Skeletal muscle cell (primary cell): ENCODE results near the gene LRIG1.

ENCODE experiments used
- DNase-seq: peaks from one replicate; pipeline ENCODE4 v3.0.0-alpha.2; 2010; ENCODE audit warnings: low read depth
- H3K4me3 ChIP-seq: 2 replicates; pipeline ENCODE4 v1.5.1; 2011; ENCODE audit warnings: low read depth, mild to moderate bottlenecking, control low read depth, low read length, moderate library complexity

LRIG1 gene

DNA sequence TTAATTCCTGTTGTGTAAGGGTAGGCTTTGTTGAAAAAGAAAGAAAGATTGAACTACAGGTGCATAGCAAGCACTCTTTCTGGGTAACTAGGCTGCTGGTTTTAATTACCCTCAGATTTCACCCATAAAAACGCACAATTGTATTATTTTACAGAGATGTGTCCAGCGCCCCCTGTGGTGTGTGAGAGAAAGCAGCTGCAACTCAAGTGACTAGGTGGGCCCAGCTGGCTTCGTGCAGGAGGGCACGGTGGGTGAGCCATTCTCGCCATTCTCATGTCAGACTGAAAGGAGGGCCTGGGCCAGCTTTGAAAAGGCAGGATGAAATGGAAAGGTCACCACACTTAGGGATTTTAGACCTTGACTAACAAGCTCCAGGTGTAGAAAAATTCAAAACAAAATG is 122.6 kb downstream of the LRIG1 start:
- no peak for DNase-seq

DNA sequence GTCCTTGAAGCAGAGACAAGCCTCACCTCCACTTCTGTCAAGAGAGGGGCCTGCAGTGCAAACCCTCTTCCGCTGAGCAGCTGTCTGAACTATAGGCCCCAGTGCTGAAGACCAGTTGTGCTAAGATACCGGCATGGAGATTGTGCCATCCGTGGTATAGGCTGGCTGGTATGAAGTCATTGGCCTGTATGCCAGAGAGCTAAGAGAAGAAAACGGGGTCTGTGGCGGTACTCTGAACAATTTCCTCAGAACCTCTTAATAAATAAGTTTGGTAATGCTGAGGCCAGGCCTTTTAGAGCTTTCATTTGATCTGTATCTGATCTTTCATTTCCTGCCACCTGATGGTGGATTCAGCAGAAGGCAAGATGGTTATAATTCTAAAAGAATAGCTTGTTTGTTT is 123.0 kb downstream of the LRIG1 start:
- DNase-seq = no peak
- H3K4me3 ChIP-seq = no peak overlapping the region

More for the DNA sequence above, 122.6 kb downstream of the LRIG1 start:
- H3K4me3 ChIP-seq = no peak overlapping the region

DNA sequence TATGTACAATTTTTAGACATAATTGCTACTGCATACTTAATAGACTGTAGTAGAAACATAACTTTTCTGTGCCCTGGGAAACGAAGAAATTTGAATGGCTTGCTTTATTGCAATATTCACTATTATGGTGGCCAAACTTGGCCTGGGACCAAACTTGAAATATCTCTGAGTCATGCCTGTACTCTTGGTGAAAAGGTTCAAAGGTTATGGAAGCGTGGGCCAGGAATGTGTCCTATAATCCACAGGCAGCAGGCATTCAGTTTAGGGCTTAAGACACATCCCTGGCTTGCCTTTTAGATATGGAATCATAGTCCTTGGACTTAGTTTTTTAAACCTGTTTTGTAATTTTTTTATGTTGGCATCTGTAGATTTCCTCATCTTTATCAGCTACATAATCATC is 124.3 kb downstream of the LRIG1 start:
- DNase-seq = peak; percentile 83

DNA sequence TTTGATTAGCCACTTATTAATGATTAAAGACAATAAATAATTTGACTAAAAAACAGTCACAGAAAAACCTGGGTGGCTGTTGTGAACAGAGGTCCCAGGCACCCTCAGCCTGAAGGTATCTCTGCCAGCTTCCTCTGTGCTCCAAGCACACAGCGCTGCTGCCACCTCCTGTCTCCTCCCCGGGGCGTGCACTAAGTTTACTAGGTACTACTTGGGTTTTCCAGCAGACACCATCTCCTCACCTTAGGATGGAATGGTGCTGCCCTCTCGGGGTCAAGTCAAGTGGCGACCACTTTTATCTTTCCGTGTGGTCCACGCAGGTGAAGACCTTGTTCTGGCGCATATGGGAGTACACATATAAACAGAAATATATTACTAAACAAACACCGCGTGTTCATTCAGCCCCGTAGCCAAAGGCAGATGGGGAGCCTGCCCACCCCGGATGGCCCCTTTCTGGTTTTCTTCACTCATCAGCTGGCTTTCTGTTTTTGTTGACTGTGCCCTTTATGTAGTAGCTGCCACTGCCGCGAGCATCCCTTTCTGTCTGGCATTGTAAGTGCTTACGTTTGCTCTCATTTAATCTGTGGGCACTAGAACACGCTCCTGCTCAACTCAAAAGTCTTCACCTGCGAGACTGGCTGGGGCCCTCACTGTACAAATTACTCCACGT is 128.0 kb downstream of the LRIG1 start:
- H3K4me3 ChIP-seq = no peak overlapping the region
- no peak for DNase-seq

More for the DNA sequence above, 124.3 kb downstream of the LRIG1 start:
- no peak overlapping the region for H3K4me3 ChIP-seq

DNA sequence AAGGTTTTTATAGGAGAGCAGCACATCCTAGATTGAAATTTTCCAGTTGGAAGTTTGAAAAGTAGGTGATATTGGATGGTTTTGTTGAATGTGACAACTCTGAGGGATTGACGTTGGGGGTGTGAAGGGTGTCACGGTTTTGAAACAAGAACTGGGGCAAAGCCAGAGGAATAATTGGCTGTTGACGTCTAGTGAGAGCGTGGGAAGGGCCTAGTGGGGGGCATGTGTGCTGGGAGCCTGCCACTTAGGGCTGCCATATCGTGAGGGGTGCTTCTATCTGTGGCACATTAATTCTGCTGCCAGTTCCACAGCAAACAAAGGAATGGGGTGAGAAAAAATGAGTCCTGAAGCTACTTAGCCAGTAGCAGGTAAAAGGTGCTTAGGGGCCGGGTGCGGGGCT is 129.4 kb downstream of the LRIG1 start:
- DNase-seq = no peak
- no peak overlapping the region for H3K4me3 ChIP-seq

DNA sequence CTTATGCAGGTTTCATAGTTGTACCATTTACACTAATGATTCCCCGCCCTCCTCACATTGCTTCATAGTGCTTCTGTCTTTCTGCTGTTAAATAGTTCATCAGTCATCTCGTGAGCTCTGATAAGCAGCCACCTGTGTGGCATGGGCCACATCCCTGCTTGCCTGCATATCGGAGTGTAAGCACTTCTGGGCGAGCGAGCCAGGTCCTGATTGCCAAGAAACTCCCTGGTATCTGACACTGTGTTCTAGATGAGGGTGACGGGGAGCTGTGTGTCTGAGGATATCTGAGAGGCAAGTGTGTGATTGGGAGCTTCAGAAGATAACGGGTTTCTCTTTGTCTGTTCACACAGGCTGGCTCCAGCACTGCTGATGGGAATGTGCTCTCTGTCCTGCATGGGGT is 130.6 kb downstream of the LRIG1 start:
- H3K4me3 ChIP-seq = no peak overlapping the region
- DNase-seq = no peak

DNA sequence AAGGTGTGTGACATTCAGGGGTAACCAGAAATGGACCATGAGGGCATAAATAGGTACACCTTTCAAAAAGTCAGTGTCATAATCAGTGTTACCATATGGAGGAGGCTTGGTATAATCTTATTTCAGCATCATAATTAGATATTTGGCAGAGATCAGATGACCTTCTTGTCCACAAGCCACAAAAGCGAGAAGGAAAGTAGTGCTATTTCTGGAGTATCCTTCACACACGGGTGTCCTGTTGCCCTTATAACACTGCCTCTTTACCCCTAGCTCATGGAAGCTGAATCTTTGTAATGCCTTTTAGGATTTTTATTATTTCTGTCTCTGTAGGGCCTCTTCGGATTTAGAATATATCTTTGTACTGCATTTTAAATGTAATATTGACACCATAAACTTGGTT is 132.8 kb downstream of the LRIG1 start:
- no peak for DNase-seq
- no peak overlapping the region for H3K4me3 ChIP-seq

DNA sequence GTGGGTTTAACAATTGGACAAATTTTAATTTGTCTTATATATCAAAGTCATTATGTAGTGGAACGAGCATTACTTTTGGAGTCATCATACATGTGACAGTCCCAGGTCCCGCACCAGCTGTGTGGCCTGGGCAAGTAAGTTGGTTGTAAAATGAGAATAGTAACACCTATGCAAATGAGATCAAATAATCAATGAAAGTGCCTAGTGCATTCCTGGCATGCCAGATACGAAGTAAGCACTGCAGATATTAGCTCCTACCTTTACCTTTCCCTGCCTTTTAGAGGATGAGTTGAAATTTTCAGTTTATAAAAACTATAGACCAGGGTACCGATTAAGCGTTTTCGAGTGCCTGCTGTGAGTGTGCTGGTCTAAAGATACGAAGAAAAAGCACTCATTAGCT is 134.1 kb downstream of the LRIG1 start:
- H3K4me3 ChIP-seq = no peak overlapping the region
- DNase-seq = no peak

DNA sequence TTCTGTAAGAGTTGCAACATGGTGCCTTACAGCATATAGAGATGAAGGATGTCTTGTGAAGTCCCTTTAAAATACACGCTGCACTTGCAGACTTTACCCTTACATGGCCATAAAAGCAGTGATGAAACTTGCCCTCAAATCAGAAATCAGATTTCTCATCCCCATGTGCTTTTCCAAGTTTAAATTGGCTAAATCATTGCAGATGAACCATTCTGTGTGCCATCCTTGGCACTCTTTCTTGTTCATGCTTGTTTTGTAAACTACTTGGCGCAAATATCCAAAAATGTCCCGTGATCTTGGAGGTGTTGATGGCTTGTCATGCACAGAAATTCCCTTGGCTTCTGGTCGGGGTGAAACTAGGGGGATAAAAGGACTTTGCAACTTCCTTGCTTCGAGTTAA is 135.7 kb downstream of the LRIG1 start:
- no peak overlapping the region for H3K4me3 ChIP-seq
- no peak for DNase-seq

DNA sequence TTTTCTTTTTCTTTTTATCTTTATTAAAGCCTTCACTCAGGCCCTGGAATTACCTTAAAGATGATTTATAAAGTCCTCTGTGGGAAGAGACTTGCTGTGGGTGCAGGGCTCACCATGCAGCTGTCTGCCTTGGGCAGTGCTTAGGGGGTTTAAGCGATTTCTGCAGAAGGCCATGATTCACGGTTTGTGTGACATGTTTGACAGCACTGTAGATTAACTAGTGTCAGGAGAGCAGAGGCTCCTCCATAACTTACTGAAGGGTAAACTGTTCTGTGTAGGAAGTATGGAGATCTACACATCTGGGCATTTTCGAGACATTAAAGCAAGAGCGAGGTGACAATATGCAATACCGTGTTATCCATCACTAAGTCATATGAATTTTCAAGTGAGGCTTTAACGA is 137.7 kb downstream of the LRIG1 start:
- H3K4me3 ChIP-seq = no peak overlapping the region
- no peak for DNase-seq

DNA sequence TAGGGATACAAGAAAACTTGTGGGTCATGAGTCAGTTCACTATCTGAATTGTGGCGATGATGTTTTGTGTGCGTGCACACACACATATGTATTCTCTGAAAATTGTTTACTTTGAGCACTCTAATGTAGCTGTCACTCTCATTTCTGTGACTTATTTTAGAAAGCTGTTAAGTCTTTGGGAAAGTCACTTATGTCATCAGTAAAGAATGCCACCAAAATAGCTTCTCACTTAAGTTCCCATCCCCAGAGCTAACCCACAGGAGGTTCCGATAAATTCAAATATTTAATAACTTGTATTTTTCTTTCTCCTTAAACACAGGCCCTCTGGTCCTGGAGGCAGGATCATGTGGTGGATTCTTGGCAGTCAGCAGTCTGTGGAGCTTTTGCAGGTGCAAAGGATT is 138.3 kb downstream of the LRIG1 start:
- peak; percentile 20 for DNase-seq
- H3K4me3 ChIP-seq = no peak overlapping the region

DNA sequence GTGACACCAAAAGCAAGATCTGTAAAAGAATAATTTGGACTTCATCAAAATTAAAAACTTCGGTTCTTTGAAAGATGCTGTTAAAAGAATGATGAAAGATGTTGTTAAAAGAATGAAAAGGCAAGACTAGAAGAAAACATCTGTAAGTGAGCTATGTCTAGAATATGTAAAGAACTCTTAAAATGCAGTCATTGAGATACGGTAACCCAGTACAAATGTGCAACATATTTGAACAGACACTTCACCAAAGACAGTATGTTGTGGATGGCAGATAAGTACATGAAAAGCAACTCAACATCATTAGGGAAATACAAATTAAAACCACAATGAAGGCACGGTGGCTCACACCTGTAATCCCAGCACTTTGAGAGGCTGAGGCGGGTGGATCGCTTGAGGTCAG is 139.5 kb downstream of the LRIG1 start:
- DNase-seq = no peak
- H3K4me3 ChIP-seq = no peak overlapping the region

DNA sequence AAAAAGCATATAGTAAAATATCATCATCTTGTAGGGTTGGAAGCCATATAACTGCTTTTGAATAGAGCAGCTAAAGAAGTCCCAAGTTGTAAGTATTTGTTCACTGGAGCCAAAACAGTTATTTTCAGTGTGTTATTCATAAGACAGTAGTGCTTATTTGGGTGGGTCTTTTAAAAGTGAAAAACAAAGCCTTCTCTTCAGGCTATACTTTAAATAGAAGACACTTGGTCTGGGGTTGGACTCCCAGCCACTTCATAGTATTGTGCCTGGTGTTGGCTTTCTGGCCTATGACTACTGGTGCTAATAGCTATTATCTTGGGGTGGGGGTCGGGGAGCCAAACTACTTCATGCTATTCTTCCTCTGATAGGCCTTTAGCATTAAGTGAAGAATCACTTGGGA is 144.8 kb downstream of the LRIG1 start:
- no peak overlapping the region for H3K4me3 ChIP-seq
- DNase-seq = no peak

DNA sequence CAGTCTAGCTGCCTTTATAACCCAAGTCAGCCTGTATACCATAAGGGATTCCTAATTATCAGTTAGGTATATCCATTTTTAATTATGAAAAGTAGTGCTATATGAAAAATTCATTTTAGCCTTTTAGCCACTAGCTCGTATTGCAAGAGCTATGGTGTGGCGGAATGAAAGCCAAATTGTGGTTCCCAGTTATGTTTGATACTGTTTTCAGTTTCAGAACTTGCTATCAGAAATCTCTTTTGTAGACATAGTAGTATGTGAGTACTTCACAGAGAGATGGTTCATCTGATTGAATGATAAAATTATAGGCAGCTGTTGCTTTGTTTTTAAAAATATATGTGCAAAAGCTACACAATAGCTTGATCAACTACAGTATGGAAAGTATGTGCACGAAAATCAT is 145.4 kb downstream of the LRIG1 start:
- no peak for DNase-seq
- no peak overlapping the region for H3K4me3 ChIP-seq

DNA sequence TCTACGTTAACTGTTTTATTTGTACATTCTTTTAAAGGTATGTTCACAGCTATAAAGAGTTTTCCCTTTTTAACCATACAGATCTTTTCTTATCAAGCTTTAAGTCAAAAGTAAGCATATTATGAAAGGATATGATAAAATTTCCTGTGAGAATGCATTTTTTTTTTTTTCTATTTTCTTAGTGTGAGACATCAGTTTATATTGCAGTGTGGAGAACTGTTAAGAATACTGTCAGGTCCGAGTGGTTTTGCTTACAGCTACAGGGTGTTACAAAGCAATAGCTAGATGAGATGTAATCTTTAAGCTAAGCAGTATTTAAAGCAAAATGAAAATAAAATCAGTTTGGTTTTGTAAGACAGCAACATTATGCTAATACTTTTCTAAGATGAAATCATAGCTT is 146.8 kb downstream of the LRIG1 start:
- DNase-seq = no peak
- no peak overlapping the region for H3K4me3 ChIP-seq

DNA sequence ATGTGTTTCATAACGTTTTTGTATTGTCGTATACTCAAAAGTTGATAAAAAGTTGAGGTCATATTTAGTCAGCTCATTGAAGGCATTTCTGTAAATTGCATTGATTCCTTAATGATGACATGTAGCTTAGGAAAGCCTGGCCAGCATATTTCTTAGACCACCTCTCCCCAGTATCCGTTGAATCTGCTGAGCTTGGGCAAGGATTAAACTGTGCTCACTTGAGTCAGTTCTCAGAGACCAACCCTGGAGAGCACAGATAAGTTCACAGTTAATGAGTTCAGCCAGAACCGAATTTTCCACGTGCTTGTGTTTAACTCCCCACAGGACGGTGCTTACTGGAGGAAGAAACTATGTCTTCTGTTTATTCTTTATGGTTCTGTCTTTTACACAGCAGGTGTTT is 147.3 kb downstream of the LRIG1 start:
- no peak overlapping the region for H3K4me3 ChIP-seq
- DNase-seq = no peak

DNA sequence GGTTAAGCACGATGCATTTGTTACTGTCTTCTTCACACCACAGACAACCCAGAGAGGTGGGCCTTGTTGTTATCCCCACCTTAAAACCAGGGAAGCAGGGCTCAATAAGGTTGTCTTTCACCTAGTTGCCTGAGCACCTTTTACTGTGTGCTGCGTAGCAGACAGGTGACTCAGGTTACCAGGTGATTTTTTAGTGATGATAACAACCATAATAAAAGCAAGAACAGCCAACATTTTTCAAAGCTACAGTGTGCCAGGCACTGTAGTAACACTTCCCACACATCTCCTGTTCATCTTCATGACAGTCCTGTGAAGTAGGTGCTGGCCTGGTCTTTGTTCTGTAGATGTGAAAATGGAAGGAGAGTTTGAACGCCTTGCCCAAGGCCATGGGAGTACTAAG is 147.8 kb downstream of the LRIG1 start:
- DNase-seq = no peak
- H3K4me3 ChIP-seq = no peak overlapping the region

DNA sequence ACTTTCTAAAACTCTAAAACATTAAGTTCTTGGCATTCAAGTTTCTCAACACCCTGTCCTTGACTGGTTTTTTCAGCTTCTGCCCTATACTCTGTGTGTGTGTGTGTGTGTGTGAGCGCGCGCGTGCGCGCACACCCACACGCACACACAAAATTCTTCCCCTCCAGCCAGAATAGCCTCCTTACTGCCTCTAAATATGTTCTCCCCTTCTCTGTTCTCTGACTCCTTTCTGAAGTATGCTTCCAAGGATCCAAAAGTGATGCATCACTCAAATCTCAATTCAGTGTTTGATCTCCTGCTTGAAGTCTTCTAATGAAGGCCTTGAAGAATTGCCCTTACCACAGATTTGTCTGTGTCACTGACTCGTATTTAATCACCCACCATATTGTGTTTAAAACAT is 150.2 kb downstream of the LRIG1 start:
- no peak overlapping the region for H3K4me3 ChIP-seq
- DNase-seq = peak; percentile 59

DNA sequence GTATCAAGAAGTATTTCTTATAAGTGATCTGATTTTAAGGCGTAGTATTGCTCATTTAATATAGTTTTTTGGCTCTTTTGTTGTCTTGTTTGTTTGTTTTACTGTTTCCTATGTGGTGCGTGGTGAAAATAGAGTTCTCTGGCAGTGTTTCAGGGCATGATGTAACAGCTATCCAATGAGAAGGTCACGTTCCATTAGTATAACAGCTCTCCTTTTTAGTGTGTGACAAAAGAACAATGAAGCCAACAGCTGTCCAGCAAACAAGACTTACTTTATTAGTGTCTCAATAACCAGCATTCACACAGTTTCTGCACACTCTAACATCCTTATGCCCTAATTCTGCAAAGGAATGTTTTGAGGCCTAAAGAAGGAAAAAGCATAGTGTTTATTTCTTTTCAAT is 152.1 kb downstream of the LRIG1 start:
- DNase-seq = peak; percentile 15
- H3K4me3 ChIP-seq = no peak overlapping the region

DNA sequence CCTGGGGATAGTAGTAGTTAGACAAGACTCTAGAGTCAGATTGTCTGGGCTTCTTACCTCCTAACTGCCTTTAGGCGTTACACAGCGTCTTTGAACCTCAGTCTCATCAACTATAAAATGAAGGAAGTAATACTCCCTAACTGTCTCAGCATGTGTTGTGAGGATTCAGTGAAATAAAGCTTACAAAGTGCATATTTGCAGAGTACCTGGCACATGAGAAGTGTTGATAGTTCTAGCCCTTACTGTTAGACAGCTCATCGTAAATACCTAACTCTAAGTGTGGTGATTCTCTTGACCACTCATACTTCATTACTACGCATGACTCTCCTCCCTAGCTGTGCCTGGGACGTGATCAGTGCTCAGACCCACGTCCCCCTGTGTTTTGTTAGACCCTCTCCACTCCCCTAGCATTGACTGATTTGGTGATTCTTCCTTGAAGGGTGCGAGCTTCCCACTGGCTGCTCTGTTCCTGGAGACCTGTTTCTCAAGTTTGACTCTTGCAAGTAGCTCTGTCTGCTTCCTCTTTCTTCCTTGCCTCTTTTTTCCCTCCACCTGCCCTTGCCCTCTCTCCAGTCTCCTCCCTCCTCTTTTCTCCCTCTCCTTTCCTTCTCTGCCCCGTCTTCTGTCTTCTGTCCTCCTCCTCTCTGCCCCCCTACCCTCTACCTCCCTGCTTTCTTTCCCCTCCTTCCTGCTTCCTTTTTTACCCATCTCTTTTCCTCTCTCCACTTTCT is 155.8 kb downstream of the LRIG1 start:
- DNase-seq = no peak
- no peak overlapping the region for H3K4me3 ChIP-seq

DNA sequence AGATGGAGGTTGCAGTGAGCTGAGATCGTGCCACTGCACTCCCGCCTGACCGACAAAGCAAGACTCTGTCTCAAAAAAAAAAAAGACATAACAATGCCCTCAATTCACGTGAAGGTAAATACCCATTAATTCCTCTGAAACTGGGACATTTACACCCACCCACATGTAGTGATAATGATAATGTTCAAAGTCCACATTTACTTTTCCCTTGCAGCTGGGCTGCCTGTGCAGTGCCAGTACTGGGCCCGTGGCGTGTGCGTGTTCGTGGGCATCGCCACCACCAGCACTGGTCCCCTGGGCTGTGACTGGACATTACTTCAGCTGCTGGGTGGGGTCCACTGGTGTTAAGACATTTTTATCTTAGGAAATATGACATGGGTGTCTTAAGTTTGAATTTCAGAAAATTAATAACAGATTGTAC is 156.4 kb downstream of the LRIG1 start:
- no peak for DNase-seq
- no peak overlapping the region for H3K4me3 ChIP-seq
